A673 (cell line): ENCODE measurements around the gene IMMP2L.

Source experiments
- EZH2 ChIP-seq: fragments of 200-600 bp; sonication (generic); IDR thresholded peaks from 2 replicates; pipeline ENCODE4 v1.6.1; 2017; ENCODE audit warnings: borderline replicate concordance, low read depth, mild to moderate bottlenecking, mixed read lengths, antibody characterized with exemption, low read length; ENCODE audit not compliant: poor library complexity, severe bottlenecking
- TF ChIP-seq, protein P1 (sequence below): fragments of 300-800, 200-600 bp; sonication (generic); conservative IDR thresholded peaks from 2 replicates; pipeline ENCODE4 v1.5.1; 2017; ENCODE audit warnings: low read depth, mild to moderate bottlenecking, antibody characterized with exemption, low read length, moderate library complexity, mixed read lengths

DNA sequence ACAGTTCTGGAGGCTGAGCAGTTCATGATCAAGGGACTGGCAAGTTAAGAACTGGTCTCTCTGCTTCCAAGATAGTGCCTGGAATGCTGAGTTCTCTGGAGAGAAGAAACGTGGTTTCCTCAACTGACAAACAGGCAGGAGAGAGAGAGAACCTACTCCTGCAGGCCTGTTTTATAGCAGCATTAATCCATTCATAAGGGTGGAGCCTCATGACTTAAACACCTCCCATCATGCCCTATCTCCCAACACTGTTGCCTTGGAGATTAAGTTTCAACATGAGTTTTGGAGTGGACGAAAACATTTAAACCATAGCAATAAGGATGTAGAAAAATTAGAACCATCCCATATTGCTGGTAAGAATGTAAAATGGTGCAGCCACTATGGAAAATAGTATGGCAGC lies 32.3 kb upstream of the IMMP2L start:
- TF ChIP-seq, protein P1, sequence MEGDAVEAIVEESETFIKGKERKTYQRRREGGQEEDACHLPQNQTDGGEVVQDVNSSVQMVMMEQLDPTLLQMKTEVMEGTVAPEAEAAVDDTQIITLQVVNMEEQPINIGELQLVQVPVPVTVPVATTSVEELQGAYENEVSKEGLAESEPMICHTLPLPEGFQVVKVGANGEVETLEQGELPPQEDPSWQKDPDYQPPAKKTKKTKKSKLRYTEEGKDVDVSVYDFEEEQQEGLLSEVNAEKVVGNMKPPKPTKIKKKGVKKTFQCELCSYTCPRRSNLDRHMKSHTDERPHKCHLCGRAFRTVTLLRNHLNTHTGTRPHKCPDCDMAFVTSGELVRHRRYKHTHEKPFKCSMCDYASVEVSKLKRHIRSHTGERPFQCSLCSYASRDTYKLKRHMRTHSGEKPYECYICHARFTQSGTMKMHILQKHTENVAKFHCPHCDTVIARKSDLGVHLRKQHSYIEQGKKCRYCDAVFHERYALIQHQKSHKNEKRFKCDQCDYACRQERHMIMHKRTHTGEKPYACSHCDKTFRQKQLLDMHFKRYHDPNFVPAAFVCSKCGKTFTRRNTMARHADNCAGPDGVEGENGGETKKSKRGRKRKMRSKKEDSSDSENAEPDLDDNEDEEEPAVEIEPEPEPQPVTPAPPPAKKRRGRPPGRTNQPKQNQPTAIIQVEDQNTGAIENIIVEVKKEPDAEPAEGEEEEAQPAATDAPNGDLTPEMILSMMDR: no peak
- no peak for TF ChIP-seq EZH2
